Amniotic epithelial cell (primary cell): Measurements from ENCODE around the gene TMEM123.

Source experiments
- DNase-seq: peaks from one replicate; pipeline ENCODE4 v3.0.0-alpha.2; 2010; ENCODE audit warnings: low read depth

TMEM123 gene

GRCh38 chr11:102359372-102359771 lies 93.2 kb downstream of the TMEM123 start:
- DNase-seq, result no peak

- DNase-seq, result no peak
These were observed 95.4 kb downstream of the TMEM123 start for GRCh38 chr11:102357116-102357515.

DNA sequence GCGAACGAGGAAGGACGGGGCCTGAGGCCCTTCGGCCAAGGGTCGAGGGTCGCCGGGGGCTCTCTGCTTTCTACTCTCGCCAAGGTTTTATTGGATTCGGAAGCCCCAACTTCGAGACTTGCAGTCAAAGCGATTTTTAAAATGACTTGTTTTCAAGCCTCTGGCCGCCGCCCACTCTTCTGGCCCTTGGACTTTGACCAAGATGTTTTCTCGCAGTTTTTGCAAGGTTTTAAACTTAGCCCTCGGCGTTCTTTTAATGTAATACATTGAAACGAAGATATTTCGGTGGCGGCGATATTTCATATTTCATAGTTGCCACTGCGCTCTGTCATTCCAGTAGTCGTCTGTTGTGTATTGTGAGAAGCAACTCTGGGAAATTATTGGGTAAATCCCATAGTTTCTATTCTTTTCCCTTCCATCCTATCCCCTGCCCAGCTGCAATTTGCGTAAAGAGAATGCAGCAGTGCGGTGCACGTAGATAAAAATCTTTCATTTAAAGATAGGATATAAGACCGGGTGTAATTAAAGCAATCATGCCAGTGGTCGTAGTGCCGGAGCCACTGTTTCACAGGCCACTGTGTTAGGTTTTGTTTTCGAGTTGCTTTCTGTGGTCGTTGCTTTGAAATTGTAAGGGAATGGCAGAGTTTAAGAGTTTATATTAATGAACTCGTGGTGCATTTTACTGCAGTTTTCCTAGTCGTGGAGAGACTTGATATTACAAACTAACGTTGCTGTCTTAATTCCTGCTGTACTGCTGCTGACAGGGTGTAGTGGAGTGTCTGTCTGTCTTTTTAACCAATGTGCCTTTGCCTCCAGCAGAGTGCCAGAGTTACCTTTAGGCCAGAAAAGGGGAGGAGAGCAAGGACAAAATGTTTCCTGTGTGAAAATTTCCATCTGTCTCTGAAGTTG lies 104.8 kb downstream of the TMEM123 start:
- peak; percentile 35 for DNase-seq

DNA sequence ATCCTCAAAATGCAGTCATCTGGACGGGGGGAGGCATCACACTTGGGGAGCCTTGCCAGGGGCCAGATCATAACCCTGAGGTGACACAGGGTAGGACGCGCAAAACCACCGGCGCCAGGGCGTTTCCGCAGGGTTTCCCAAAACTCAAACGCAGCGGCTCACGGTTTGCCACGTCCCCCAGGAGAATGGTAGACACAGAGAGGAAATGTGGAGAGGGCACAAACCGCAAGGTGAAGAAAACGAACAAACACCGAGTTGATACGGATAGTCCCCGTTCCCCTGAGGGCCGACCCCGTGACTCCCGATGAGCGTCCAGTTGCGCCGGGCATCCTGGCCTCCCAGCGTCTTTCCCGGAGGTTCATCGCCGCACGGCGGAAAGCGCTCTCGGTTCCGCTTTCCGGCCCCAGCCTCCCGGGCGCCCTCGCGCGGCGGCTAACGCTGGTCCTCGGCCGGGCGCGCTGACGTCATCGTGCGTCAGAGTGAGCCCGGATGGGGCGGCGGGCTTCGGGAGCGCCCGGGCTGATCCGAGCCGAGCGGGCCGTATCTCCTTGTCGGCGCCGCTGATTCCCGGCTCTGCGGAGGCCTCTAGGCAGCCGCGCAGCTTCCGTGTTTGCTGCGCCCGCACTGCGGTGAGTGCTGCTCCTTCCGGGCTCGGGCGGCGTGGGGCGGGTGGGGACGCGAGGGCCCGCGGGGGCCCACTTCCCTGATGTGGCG lies 105.7 kb downstream of the TMEM123 start, which contains the start of gene BIRC2:
Gene BIRC2, plus strand, starts transcription at position 467 of the 714 bp plus-strand sequence. CDS start 2,641 bp downstream, outside the sequence.
- DNase-seq, result peak; percentile 85

DNA sequence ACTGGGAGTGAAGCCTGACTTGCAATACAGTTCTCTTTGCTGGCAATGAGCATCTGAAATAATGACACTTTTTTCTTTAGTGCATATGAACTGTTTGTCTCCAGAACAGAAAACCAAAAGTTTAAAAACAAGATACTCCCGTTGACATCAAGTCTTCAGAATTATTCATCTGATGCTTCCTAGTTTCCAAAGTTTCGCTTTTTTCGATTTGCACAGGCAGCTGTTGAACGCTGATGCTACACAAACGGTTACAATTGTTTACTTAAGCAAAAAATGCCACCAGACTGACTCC lies 106.2 kb downstream of the TMEM123 start:
- no peak for DNase-seq
